GM18511 (cell line): ENCODE data around the gene TNFRSF4.
A peak's percentile ranks its signal among the peaks of the same experiment; 100 is the strongest.

ENCODE experiments used
- ATAC-seq: cut with Tn5 transposase; IDR thresholded peaks from one replicate; pipeline ENCODE4 v1.9.1; 2021; ENCODE audit warnings: mild to moderate bottlenecking, moderate library complexity; ENCODE audit not compliant: unreplicated experiment

Gene TNFRSF4

GRCh38 chr1:1234180-1234808, 20.3 kb upstream of the TNFRSF4 start:
- no peak for ATAC-seq

DNA sequence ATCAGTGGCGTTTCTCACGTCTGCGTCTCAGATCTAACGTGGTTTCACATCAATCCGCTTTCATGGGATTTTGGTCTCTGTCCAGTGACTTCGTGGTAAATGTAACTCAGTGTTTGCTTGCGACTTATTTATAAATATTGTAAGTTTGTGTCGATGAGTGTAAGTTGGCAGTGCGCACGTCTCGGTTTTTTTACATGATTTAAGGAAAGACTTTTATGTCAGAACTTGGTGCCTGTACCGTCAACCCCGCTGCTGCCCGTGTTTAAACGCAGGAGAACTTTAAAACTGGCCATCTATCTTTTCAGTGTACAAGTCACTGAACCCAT, 19.6 kb upstream of the TNFRSF4 start:
- ATAC-seq = no peak

DNA sequence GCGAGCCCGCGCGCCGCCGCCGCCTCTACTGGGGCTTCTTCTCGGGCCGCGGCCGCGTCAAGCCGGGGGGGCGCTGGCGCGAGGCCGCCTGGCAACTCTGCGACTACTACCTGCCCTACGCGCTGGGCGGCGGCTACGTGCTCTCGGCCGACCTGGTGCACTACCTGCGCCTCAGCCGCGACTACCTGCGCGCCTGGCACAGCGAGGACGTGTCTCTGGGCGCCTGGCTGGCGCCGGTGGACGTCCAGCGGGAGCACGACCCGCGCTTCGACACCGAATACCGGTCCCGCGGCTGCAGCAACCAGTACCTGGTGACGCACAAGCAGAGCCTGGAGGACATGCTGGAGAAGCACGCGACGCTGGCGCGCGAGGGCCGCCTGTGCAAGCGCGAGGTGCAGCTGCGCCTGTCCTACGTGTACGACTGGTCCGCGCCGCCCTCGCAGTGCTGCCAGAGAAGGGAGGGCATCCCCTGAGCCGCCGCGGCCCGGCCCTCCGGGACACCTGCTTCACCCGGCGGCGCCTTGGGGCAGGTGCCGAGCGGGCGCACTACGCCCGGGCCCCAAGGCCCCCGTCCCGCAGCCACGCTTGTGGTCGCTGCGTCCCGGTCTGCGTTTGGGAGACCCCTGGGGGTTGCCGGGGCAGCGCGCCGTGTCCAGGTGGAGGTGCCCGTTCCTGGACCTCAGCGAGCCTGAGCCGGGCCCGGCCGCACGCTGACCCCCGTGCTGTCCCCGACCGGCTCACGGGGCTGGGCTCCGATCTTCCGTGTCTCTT, 19.0 kb upstream of the TNFRSF4 start:
- no peak for ATAC-seq

GRCh38 chr1:1232208-1232795, 18.3 kb upstream of the TNFRSF4 start, which contains the start of gene B3GALT6:
Gene B3GALT6 (plus strand): TSS chr1:1232237. CDS start chr1:1232279, 42 bp downstream.
- ATAC-seq = no peak

DNA sequence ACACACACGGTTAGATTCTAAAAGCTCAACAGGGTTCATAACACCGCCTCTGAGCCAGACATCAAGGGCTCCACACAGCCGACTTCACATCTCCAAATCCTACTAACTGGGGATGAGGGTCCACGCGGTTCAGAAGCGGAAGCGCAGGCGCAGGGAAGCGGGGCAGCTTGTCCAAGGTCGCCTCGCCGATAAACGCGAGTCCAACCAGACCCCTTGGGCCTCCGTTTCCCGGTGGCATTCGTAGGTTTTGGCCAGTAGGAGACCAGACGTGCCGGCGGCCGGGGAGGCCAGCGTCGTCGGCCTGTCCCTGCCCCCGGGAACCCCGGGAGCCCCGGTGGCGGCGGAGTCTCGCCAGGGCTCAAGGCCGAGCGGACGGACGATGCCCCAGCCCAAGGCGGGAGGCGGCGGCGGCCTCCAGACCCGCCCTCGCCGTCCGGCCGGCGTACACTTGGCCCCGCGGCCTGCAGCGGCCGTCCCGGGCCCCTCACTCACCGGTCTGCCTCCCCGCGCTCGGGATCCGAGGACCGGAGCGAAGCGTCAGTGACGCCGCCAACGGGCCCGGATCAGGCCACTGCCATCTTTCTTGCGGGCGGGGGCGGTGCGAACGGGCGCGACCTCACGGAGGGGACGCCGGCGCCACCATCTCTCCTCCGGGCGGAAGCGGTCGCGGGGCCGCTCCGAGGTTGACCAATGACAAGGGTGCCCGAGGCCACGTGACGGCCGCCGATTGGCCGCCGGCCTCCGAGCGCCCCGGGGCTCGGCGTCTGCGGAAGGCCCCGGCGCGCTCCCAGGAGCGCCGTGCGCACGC, 17.7 kb upstream of the TNFRSF4 start, which contains the start of gene SDF4:
SDF4 (minus strand) TSS at position 602 of the 808 bp plus-strand sequence. CDS start 3,229 bp downstream, outside the sequence.
- ATAC-seq = peak; percentile 93

DNA sequence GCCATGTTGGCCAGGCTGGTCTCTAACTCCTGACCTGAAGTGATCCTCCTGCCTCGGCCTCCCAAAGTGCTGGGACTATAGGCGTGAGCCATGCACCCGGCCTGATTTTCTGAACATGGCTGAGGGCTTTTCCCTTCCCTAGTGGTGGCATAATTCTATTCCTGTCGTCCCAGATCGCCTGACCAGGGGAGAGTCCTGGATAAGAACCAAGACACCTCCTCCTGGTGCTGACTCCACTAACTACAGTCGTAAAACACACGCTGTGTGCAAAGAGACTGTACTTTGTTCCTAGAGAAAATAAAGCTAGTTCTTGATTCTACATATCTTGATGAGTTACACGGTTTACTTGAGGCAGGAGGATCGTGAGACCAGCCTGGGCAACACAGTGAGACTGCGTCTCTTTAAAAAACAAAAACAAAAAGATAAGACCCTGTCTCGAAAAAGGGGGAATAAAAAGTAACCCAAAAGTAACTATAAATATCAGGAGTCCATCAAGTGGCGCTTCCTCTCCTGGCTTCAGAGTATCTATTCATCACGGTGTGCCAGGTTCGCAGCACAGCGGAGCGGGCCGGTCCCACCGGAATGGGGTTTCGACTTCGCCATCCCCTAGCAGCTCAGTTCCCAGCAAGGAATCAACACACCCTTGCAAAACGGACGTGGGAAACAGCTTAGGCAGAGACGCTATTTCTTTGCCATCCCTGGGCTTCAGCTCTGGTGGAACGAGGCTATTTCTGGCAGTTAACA, 16.9 kb upstream of the TNFRSF4 start:
- no peak for ATAC-seq

DNA sequence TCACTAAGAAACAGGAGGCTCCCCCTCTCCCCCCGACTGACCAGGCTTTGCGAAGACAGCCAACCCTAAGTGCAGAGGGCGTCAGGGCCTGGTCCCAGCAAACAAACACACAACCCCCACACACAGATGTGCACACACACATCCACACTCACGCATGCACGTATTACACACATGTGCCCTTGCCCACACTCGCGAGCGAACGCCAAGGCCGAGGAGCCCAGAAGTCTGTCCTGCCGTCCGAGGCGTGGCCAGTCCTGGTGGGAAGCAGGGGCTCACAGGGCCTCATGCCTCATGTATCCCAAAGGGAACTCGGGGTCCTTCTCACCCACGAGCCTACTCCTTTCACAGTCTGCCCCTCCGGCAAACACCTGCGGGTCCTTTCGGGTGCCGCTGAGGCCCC, 15.8 kb upstream of the TNFRSF4 start:
- no peak for ATAC-seq

DNA sequence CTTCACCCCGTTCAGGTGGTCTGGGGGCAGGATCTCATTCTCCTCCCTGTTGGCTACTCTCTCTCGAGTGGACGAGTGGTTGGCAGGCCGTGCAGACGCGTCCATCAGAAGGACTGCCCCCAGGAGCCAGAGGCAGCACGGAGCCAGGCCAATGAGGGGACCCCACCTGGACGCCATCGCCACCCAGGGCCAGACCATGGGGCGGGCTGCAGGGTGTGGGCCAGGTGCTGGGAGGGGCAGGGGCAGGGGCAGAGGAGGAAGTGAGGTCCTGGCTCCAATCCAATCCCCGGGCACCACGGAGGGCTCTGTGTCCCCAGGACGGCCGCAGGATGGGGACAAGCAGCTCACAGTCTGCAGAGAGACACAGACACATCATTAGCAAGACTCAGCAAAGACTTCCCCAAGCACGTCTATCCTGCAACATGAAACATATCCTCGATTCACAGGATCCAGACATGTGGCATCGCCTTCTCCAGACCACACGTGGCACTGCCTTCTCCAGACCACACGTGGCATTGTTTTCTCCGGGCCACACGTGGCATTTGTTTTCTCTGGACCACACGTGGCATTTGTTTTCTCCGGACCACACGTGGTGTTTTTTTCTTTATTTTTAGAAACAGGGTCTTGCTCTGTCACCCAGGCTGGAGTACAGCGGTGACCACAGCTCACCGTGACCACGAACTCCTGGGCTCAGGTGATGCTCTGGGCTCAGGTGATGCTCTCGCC, 14.8 kb upstream of the TNFRSF4 start:
- no peak for ATAC-seq

- no peak for ATAC-seq
These were observed 14.2 kb upstream of the TNFRSF4 start for GRCh38 chr1:1228187-1228586.

GRCh38 chr1:1227386-1227785, 13.4 kb upstream of the TNFRSF4 start:
- ATAC-seq = no peak

DNA sequence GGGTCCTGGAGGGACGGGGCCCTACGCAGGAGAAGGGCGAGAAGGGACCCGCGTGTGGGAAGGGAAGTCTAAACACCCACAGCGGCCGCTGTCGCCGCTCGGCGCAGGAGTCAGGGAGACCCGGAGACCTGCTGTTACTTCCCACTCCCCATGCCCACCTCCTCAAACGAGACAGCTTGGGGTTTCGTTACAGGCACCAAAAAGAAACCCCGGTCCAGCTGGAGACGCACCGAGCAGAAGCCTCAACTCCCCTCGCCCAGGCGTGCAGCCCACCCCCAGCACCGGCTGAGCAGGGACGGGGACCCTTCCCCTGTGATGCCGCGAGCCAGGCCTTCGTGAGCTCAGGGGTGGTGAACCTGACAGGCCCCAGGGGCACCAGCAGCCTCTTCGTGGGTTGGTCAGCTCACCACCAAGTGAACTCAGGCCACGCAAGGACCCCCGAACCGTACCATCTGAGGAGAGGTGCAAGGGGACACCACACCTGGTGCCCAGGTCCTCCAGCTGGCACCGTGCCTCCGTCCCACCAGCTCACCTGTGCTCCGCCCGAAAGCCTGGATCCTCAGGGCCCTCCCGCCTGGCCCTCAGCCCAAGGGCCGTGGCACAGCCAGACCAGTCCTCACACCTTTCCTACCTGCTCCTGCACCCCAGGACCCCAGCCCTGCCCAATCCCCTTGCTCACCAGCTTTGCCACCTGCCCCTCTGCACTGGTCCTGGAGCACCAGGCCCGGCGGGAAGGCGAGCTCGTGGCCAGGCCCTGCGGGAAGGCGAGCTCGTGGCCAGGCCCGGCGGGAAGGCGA, 12.8 kb upstream of the TNFRSF4 start:
- ATAC-seq = no peak

DNA sequence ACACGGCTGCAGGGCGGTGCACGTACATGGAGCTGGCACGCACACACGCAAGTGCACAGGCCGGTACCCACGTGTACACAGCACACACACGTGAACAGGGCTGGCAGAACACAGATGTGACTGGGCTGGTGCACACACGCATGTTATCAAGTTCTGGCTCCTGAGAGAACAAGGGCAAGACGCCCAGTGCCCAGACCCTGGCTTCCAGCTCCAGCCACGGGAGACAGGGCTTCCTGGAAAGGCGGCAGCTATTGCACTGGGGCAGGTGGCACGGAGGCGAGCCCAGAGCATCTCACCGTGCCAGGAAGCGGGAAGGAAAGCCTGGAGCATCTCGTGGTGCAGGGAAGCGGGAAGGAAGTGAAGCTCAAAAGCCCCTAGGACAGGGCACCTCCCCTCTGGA, 12.0 kb upstream of the TNFRSF4 start:
- no peak for ATAC-seq

- no peak for ATAC-seq
These were observed 11.4 kb upstream of the TNFRSF4 start for GRCh38 chr1:1225238-1225845.

- ATAC-seq = no peak
These were observed 9.9 kb upstream of the TNFRSF4 start for GRCh38 chr1:1223891-1224290.

DNA sequence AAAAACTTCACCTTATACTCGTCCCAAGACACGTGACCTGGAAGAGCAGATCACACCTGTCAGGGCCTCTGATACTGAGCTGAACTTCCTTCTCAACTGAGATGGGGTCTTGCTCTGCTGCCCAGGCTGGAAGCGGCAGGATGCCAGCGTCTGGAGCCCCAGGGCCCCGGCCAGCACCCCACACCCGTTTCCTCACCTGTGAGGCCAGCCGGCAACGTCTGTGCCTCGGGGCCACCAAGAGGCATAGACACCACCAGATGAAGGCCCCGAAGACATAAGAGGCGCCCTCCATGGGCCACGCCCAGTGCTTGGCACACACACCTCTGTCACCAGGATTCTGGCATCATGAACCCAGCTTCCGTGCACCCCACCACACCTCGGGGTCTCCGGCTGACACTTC, 9.4 kb upstream of the TNFRSF4 start:
- ATAC-seq = no peak

GRCh38 chr1:1222575-1223225, 8.7 kb upstream of the TNFRSF4 start:
- ATAC-seq = no peak

- no peak for ATAC-seq
These were observed 8.1 kb upstream of the TNFRSF4 start for GRCh38 chr1:1221887-1222574.

DNA sequence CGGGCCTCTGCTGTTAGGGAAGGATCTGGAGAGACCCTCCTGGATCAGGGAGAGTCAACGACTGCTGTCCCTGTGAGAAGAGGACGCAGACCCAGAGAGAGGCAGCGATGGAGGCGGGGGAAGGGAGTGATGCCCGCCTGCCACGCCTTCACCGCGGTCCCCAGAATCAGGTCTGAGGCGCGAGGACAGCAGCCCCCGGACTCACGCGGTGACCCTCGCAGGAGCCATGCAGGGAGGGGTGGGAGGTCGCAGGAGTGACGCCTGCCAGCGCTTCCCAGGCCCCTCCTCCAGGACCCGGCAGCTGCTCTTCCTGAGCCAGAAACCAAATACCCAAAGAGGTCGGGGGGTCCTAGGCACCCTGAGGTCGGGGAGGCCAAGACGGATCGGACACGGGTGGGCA, 6.2 kb upstream of the TNFRSF4 start:
- no peak for ATAC-seq
